NCI-H2196 (cell line): ENCODE measurements around the gene GNAL.
"Not testable (repeated sequence)": the region's sequence is repeated elsewhere in the genome, so short reads cannot be mapped to it uniquely, and the experiment has no call there.

ENCODE experiments used
- DNase-seq: peaks from one replicate; lab custom pipeline; 2025; ENCODE audit not compliant: unreplicated experiment; lab: John Stamatoyannopoulos, UW

The GNAL gene

GRCh38 chr18:11901826-11902438 is 212.9 kb downstream of the GNAL start:
- no peak for DNase-seq

- DNase-seq = no peak
Observed at GRCh38 chr18:11902522-11903292, 213.6 kb downstream of the GNAL start.

- no peak for DNase-seq
Observed at GRCh38 chr18:11905613-11906012, 216.5 kb downstream of the GNAL start.

GRCh38 chr18:11906176-11906575 is 217.1 kb downstream of the GNAL start:
- DNase-seq = no peak

GRCh38 chr18:11906926-11907874 is 218.1 kb downstream of the GNAL start:
- no peak for DNase-seq

GRCh38 chr18:11908182-11909060 is 219.4 kb downstream of the GNAL start, which contains the start of gene MPPE1:
TSS of gene MPPE1 (minus strand) at chr18:11908317. CDS start at chr18:11897264, 11,053 bp downstream.
- DNase-seq = peak; percentile 95

- DNase-seq = peak; percentile 48
Observed at GRCh38 chr18:11909061-11909455, 220.0 kb downstream of the GNAL start.

- peak; percentile 55 for DNase-seq
Observed at GRCh38 chr18:11909591-11910026, 220.5 kb downstream of the GNAL start.

GRCh38 chr18:11916880-11917279 is 227.8 kb downstream of the GNAL start:
- not testable (repeated sequence) for DNase-seq

GRCh38 chr18:11919522-11919921 is 230.5 kb downstream of the GNAL start:
- not testable (repeated sequence) for DNase-seq

- DNase-seq = no peak
Observed at GRCh38 chr18:11923450-11923849, 234.4 kb downstream of the GNAL start.

- no peak for DNase-seq
Observed at GRCh38 chr18:11925800-11926481, 236.9 kb downstream of the GNAL start.

GRCh38 chr18:11927497-11927896 is 238.4 kb downstream of the GNAL start:
- DNase-seq = no peak

- no peak for DNase-seq
Observed at GRCh38 chr18:11932393-11932792, 243.3 kb downstream of the GNAL start.
